Gastrocnemius medialis (tissue), 4 donors: ENCODE measurements around the gene KNDC1. TPM values are rescaled to one million over a fixed set of nuclear protein-coding genes. Genes with fewer than 3 reads are reported as not detected.

Experiments used
- ATAC-seq, 2 donors: fragments of 150-250 bp; one replicate each; pipeline ENCODE4 v1.9.1; 2016
- DNase-seq, 2 donors: peaks; one replicate each; pipeline ENCODE4 v3.0.0-alpha.2; 2019
- H3K27ac ChIP-seq, 4 donors: fragments of 200-600 bp; sonication (generic); 1 replicate in 1 of 4; 2 replicates in 3 of 4; pipeline ENCODE4 v1.5.1; 2016 to 2018; ENCODE audit warnings: mild to moderate bottlenecking in 2 of 4, moderate library complexity in 1 of 4
- H3K27me3 ChIP-seq, 3 donors: fragments of 200-600 bp; sonication (generic) in 2 of 3; 1 replicate in 1 of 3; 2 replicates in 2 of 3; pipeline versions ENCODE4 v1.5.1 to v1.6.0; 2016 to 2019; ENCODE audit warnings: mild to moderate bottlenecking in 1 of 3, moderate library complexity in 1 of 3
- H3K36me3 ChIP-seq, 2 donors: fragments of 200-600 bp; sonication (generic) in 1 of 2; one replicate each; pipeline ENCODE4 v1.5.1; 2017 to 2018
- H3K4me1 ChIP-seq, 2 donors: fragments of 200-600 bp; sonication (generic) in 1 of 2; one replicate each; pipeline ENCODE4 v1.5.1; 2016 to 2017; ENCODE audit warnings: mild to moderate bottlenecking in 2 of 2
- H3K4me3 ChIP-seq, 4 donors: fragments of 200-600 bp; sonication (generic) in 3 of 4; 1 replicate in 1 of 4; 2 replicates in 3 of 4; pipeline ENCODE4 v1.5.1; 2016 to 2019; ENCODE audit warnings: mild to moderate bottlenecking in 2 of 4
- H3K9me3 ChIP-seq, 3 donors: fragments of 200-600 bp; sonication (generic) in 2 of 3; 1 replicate in 1 of 3; 2 replicates in 2 of 3; pipeline ENCODE4 v1.5.1; 2016 to 2019
- CTCF ChIP-seq, 5 experiments: fragments of 450-650 bp in 3 of 5; fragments of 200-600 bp in 2 of 5; sonication (generic) in 2 of 5; IDR thresholded peaks in 4 of 5; conservative IDR thresholded peaks in 1 of 5; 1 replicate in 4 of 5; 2 replicates in 1 of 5; pipeline ENCODE4 v1.5.1; 2016 to 2019; ENCODE audit warnings: antibody characterized with exemption in 5 of 5, mild to moderate bottlenecking in 3 of 5, moderate library complexity in 3 of 5
- POLR2A ChIP-seq, 2 donors: fragments of 450-650 bp; IDR thresholded peaks; one replicate each; pipeline ENCODE4 v1.6.1; 2017; ENCODE audit warnings: antibody characterized with exemption in 2 of 2, mild to moderate bottlenecking in 2 of 2, moderate library complexity in 2 of 2
- in situ Hi-C, 4 donors: fragments of 200-750 bp; cut with MboI; loops; one replicate each; pipeline versions ENCODE4 v1.15.0 to v1.8.0; 2017; ENCODE audit warnings: low sequenced_read_pairs in 4 of 4
- intact Hi-C: fragments of 100-400 bp; cut with DNase I; formaldehyde crosslinking; loops from one replicate; pipeline ENCODE4 v1.15.1; 2023; ENCODE audit warnings: low total_unique reads
- total RNA-seq, 4 donors: library from RNA; depleted of rRNA; stranded (reverse); fragments of >200 nt; gene quantifications; one replicate each; pipeline versions ENCODE4 v1.1.0 to v1.2.3, GENCODE V29; 2016

Gene KNDC1
- total RNA-seq, 4 donors from 2014 or later: 0.04 to 0.13 TPM; not detected in 2

GRCh38 chr10:133151543-133151972 is 8.5 kb upstream of the KNDC1 start:
- DNase-seq (no peak), ATAC-seq (no peak)
- Histone ChIP-seq H3K27ac (no peak overlapping the region), H3K36me3 (no peaks in the 10 kb centered on the region), H3K9me3 (no peaks in the 10 kb centered on the region), H3K4me1 (no peaks in the 10 kb centered on the region), H3K27me3 (peaks cover 17 to 39% (median 29%) of the 10 kb centered on the region in 3 donors), H3K4me3 (no peak overlapping the region)
- intact Hi-C loops (no loop called here), in situ Hi-C loops (no loop called here)
- TF ChIP-seq POLR2A (IDR thresholded peaks at IDR 0.05) (no peak), CTCF (IDR thresholded peaks at IDR 0.05 in 4 of 5, conservative IDR thresholded peaks at IDR 0.05 in 1 of 5) (no peak)

DNA sequence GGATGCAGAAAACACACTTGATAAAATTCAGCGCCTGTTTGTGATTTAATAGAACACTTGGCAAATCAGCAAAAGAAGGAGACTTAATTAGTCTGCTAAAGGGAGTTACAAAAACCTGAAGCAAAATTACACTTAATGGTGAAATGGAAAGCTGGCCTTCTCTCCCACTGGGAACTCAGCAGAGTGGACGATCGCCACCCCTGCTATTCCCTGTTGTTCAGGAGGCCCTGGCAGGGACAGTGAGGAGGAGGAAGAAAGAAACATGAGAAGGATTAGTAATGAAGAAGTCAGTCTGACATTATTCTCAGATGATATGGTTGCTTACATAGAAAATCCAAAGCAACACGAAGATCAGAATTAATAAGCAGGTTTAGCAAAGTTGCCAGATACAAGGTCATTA is 5.6 kb upstream of the KNDC1 start:
- Histone ChIP-seq H3K4me1 (no peaks in the 10 kb centered on the region), H3K36me3 (no peaks in the 10 kb centered on the region), H3K9me3 (no peaks in the 10 kb centered on the region), H3K27me3 (peaks cover 20 to 40% (median 24%) of the 10 kb centered on the region in 3 donors), H3K4me3 (no peak overlapping the region), H3K27ac (no peak overlapping the region)
- TF ChIP-seq CTCF (IDR thresholded peaks at IDR 0.05 in 4 of 5, conservative IDR thresholded peaks at IDR 0.05 in 1 of 5) (no peak), POLR2A (IDR thresholded peaks at IDR 0.05) (no peak)
- intact Hi-C loops (no loop called here), in situ Hi-C loops (no loop called here)
- DNase-seq: no peak
- ATAC-seq: no peak

DNA sequence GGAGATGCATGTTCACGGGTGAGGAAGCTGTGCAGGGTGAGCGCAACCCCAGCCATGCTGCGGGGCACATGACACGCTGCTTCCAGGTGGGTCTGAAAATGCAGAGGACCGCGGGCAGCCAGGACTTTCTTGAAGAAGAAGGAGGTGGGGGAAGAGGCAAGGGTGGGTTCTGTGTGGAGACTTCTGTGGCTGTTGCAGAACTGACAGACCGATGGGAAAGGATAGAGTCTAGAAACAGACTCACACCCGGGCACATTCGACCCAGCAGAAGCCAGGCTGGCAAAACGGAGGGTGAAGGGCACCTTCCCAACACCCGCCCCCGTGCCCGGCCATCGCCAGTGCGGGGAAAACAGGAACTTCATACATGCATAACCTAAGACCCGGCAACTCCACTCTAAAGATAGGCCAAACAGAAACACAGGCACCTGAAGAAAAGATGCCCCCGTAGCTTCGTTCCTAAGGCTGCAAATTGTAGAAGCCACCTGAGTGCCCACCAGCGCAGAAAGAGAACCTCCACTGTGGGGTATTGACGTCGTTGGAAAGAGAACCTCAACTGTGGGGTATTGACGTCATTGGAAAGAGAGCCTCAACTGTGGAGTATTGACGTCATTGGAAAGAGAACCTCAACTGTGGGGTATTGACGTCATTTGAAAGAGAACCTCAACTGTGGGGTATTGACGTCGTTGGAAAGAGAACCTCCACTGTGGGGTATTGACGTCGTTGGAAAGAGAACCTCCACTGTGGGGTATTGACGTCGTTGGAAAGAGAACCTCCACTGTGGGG is 4.8 kb upstream of the KNDC1 start:
- H3K27ac ChIP-seq: no peak overlapping the region
- H3K4me3 ChIP-seq: no peak overlapping the region
- ATAC-seq: no peak
- no peaks in the 10 kb centered on the region for H3K36me3 ChIP-seq
- DNase-seq: no peak
- intact Hi-C loops: no loop called here
- in situ Hi-C loops: no loop called here
- TF ChIP-seq CTCF (IDR thresholded peaks at IDR 0.05 in 4 of 5, conservative IDR thresholded peaks at IDR 0.05 in 1 of 5): no peak
- no peak for TF ChIP-seq POLR2A (IDR thresholded peaks at IDR 0.05)
- peaks cover 14 to 32% (median 27%) of the 10 kb centered on the region in 3 donors for H3K27me3 ChIP-seq
- no peaks in the 10 kb centered on the region for H3K4me1 ChIP-seq
- no peaks in the 10 kb centered on the region for H3K9me3 ChIP-seq

DNA sequence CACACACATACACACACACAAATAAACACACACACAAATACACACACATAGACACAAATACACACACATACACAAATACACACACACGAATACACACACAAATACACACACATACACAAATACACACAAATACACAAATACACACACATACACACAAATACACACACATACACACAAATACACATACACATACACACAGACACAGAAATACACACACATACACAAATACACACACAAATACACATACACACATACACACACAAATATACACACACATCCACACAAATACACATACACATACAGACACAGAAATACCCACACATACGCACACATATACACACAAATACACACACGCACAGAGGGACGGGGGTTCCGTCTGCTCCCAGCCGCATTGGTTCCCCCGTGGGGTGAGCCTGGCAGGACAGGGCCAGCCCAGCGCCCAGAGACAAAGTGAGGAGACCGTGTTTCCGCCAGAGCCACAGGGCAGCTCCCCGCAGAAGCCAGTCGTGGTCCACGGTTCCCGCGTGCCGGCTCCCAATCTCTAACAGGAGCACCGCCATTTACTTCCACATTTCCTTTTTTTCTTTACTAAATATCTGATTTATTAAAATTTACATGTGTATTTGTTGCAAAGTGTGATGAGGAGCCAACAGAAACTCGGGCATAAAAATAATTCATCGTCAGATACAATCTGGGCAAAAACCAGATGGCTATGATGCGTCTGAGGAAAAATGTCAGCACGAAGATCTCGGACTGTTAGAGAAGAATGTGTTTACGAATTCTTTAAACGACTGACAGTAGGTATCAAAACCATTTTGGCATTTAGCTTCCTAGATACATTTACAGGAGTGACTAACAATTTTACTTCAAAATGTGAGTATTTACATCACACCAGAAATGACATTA is 3.1 kb upstream of the KNDC1 start:
- ATAC-seq: no peak
- intact Hi-C loops: no loop called here

More for the DNA sequence above, 3.1 kb upstream of the KNDC1 start:
- Histone ChIP-seq H3K27me3 (peaks cover 22 to 43% (median 34%) of the 10 kb centered on the region in 3 donors), H3K9me3 (no peaks in the 10 kb centered on the region), H3K4me1 (peaks cover 5 to 7% of the 10 kb centered on the region in 2 donors), H3K4me3 (no peak overlapping the region), H3K27ac (no peak overlapping the region), H3K36me3 (no peaks in the 10 kb centered on the region)
- DNase-seq: no peak
- TF ChIP-seq POLR2A (IDR thresholded peaks at IDR 0.05) (no peak), CTCF (IDR thresholded peaks at IDR 0.05 in 4 of 5, conservative IDR thresholded peaks at IDR 0.05 in 1 of 5) (no peak)
- in situ Hi-C loops: no loop called here
